Fibroblast of villous mesenchyme (primary cell): ENCODE results near the gene ENPP5. TPM values are rescaled to one million over a fixed set of nuclear protein-coding genes. Genes with fewer than 3 reads are reported as not detected.

ENCODE experiments used
- DNase-seq: peaks from one replicate; pipeline ENCODE4 v3.0.0-alpha.2; 2010; ENCODE audit warnings: low read depth
- H3K4me3 ChIP-seq: 2 replicates; pipeline ENCODE4 v1.5.1; 2011; ENCODE audit warnings: low read depth, mild to moderate bottlenecking, low read length
- total RNA-seq: library from RNA; depleted of rRNA; stranded (reverse); fragments of >200 nt; gene quantifications from 2 replicates; pipeline ENCODE4 v1.2.3, GENCODE V29; 2012
- TF ChIP-seq, protein P1 (sequence below): IDR thresholded peaks from 2 replicates; pipeline ENCODE4 v1.5.1; 2012; ENCODE audit warnings: low read depth, mild to moderate bottlenecking, low read length; ENCODE audit not compliant: insufficient read depth

The ENPP5 gene
- total RNA-seq, 1 donor = 0.43 TPM

DNA sequence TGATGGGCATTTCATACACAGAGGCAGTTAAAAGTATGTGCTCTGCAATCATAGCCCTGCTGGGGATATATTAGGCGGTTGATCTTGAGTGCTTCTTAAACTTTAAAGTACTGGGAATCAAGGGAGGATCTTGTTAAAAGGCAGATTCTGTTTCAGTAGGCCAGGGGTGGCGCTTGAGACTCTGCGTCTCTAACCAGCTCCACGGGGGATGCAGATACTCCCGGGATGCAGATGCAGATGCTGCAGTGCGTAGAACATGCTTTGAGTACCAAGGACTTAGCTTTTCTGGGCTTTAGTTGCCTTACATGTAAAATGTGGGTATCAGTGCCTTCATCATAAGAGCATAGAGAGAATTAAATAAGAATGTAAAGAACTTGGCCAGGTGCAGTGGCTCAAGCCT lies 44.4 kb upstream of the ENPP5 start:
- TF ChIP-seq, protein P1, sequence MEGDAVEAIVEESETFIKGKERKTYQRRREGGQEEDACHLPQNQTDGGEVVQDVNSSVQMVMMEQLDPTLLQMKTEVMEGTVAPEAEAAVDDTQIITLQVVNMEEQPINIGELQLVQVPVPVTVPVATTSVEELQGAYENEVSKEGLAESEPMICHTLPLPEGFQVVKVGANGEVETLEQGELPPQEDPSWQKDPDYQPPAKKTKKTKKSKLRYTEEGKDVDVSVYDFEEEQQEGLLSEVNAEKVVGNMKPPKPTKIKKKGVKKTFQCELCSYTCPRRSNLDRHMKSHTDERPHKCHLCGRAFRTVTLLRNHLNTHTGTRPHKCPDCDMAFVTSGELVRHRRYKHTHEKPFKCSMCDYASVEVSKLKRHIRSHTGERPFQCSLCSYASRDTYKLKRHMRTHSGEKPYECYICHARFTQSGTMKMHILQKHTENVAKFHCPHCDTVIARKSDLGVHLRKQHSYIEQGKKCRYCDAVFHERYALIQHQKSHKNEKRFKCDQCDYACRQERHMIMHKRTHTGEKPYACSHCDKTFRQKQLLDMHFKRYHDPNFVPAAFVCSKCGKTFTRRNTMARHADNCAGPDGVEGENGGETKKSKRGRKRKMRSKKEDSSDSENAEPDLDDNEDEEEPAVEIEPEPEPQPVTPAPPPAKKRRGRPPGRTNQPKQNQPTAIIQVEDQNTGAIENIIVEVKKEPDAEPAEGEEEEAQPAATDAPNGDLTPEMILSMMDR = no peak
- no peak for DNase-seq

DNA sequence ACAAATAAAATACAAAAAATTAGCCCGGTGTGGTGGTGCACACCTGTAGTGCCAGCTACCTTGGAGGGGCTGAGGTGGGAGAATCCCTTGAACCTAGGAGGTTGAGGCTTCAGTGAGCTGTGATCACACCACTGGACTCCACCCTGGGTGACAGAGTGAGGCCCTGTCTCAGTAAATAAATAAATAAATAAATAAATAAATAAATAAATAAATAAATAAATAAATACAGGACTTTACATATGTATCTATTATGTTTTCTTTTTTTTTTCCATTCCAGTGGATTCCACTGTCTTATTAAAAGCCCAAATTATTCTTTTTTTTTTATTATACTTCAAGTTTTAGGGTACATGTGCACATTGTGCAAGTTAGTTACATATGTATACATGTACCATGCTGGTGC lies 41.1 kb upstream of the ENPP5 start:
- H3K4me3 ChIP-seq = no peak overlapping the region
- TF ChIP-seq, protein P1 = no peak
- no peak for DNase-seq

More for the DNA sequence above, 44.4 kb upstream of the ENPP5 start:
- H3K4me3 ChIP-seq = no peak overlapping the region

DNA sequence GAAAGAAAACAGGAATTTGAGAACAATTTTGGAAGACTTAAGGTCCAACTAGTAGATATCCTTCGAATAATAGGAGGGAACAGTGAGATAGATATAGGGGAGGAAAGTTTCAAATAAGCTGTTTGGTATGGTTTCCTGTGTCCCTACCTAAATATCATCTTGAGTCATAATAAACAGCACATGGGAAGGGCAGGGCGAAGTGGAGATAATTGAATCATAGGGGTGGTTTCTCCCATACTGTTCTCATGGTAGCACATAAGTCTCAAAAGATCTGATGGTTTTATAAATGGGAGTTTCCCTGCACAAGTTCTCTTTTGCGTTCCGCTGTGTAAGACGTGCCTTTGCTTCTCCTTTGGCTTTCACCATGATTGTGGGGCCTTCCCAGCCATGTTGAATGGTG lies 39.5 kb upstream of the ENPP5 start:
- no peak for DNase-seq
- no peak overlapping the region for H3K4me3 ChIP-seq
- TF ChIP-seq, protein P1 = no peak

DNA sequence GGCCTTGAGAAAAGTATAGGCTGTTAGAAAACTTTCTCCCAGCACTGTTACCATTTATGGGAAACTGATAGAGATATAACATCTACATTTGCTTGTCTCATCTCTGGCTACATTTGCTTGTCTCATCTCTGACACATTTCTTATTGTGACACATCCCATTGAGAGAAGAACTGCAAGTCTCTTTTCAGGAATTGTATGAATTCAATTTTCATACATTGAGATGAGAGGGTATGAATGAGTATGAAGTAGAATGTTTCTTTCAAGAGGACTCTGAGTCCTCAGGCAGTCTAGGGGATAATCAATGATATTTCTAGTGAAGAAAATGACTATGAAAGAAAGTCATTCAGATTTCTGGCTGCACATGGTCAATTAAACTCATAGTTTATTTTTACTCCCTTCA lies 37.5 kb upstream of the ENPP5 start:
- DNase-seq = no peak
- H3K4me3 ChIP-seq = no peak overlapping the region
- TF ChIP-seq, protein P1 = no peak

DNA sequence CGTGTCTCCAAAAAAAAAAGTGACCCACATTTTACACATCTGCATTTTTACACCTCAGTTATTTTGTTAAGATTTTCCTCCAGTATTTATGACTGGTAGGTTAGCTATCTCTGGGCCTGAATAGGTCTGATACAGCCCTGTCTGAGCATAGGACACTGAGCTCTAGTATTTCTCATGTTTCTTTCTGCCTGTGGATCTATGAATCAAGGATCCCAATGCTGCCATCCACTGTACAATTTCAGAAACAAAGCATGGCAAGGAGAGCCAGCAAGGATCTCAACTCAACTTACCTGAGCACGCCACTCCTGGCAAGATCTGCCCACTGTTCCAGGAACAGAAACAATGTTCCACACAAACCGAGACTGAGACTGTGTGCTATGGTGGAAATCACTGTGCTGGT lies 36.4 kb upstream of the ENPP5 start:
- H3K4me3 ChIP-seq = no peak overlapping the region
- TF ChIP-seq, protein P1 = no peak
- no peak for DNase-seq

DNA sequence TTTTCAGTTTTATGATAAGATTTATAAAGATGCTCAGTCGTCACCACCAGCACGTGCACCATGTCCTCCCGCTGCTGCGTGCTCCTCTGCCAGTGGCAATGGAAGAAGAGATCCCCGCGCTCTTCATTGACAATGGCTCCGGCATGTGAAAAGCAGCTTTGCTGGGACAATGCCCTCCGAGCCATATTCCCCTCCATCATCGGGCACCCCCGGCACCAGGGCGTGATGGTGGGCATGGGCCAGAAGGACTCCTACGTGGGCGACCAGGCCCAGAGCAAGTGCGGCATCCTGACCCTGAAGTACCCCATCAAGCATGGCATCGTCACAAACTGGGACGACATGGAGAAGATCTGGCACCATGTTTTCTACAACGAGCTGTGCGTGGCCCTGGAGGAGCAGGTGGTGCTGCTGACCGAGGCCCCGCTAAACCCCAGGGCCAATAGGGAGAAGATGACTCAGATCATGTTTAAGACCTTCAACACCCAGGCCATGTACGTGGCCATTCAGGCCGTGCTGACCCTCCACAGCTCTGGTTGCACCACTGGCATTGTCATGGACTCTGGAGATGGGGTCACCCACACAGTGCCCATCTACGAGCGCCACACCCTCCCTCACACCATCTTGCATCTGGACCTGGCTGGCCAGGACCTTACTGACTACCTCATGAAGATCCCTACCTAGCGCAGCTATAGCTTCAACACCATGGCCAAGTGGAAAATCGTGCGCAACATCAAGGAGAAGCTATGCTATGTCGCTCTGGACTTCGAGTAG lies 34.3 kb upstream of the ENPP5 start:
- TF ChIP-seq, protein P1 = no peak
- no peak for DNase-seq
- H3K4me3 ChIP-seq = no peak overlapping the region
